Renal cortical epithelial cell (primary cell): ENCODE measurements around the gene CNN3. TPM values are rescaled to one million over a fixed set of nuclear protein-coding genes. Genes with fewer than 3 reads are reported as not detected.

Experiments
- DNase-seq: peaks from one replicate; pipeline ENCODE4 v3.0.0-alpha.2; 2011; ENCODE audit warnings: low read depth
- total RNA-seq: library from RNA; depleted of rRNA; stranded (reverse); fragments of >200 nt; gene quantifications from 2 replicates; pipeline ENCODE4 v1.2.3, GENCODE V29; 2014

Gene CNN3
- total RNA-seq, 1 donor from 2014 or later = 714 TPM

DNA sequence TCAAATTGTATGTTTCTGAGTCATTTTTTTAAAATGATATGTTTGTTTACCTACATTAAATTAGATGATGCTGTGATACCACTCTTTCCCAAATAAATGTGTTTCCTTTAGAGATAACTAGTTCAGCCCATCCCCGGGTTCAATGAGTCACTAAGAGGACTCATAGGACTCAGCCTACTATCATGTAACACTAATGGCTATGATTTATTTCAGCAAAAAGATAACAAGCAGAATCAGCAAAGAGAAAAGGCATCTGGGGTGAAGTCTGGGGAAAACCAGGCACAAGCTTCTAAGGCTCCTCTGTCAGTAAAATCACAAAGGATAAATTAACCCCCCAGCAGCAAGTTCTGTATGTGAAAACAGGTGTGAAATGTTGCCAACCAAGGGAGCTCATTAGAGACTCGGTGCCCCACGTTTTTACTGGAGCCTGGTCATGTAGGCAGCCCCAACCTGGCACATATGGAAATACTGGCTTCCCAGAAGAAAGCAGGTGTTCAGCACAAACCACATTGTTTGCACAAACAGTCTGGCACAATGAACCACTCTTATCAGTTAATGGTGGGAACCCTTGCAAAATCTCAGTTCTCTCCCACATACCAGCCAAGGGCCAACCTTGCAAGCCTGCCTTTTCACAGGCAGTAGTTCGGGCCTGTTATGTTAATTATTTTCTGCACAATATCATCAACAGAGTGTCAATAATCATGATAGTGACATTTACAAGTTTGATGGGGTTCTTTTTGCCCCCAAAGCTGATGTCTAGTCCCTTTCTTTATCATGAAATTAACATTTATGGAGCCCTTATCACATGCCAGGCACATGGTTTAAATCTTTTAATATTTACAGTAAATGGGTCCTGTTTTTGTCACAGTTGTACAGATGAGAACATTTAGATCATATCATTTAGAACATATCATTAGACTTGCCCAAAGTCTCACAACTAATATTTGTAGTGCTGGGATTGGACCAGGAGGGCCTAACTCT lies 23.1 kb upstream of the CNN3 start:
- peak; percentile 43 for DNase-seq

GRCh38 chr1:94947437-94947836 lies 20.5 kb upstream of the CNN3 start:
- DNase-seq = peak; percentile 80

DNA sequence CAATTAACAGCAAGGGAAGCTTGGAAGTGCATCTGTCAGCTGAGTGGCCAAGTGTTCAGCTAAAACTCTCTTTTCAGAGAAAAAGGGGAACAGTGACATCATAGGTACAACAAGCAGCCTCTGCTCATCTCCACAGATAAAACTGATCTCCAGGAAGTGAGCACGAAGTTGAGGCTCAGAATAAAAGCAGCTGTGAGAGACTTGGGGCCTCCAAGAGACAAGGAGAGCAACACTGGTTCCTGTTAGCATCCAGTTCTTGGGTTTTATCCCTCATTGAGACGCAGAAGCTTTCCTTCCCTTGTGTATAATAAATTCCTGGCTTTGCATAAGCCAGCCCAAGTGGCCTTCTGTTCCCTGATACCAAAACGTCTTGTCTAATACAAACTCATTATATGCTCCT lies 20.0 kb upstream of the CNN3 start:
- DNase-seq = no peak

- peak; percentile 98 for DNase-seq
These were observed 15.5 kb upstream of the CNN3 start for GRCh38 chr1:94942171-94943128.

- peak; percentile 49 for DNase-seq
These were observed 14.6 kb upstream of the CNN3 start for GRCh38 chr1:94941480-94941879.

GRCh38 chr1:94940738-94941137 lies 13.8 kb upstream of the CNN3 start:
- no peak for DNase-seq

DNA sequence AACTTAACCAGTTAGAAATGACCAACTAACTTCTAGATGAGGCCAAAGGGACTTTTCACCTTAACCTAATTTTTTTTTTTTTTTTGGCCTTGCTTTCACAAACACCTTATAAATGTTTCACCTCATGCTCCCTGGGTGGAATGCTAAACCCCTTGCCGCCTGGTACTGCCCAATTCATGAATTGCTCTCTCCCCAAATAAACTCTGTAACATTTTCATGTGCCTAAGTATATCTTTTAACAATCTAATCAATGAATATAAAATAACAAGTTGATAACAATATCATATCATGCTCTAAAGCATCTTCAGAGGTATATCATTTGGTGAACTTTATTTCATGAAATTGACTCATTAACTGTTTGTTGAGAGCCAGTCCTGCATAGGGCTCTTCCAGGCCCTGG lies 10.9 kb upstream of the CNN3 start:
- DNase-seq = no peak

DNA sequence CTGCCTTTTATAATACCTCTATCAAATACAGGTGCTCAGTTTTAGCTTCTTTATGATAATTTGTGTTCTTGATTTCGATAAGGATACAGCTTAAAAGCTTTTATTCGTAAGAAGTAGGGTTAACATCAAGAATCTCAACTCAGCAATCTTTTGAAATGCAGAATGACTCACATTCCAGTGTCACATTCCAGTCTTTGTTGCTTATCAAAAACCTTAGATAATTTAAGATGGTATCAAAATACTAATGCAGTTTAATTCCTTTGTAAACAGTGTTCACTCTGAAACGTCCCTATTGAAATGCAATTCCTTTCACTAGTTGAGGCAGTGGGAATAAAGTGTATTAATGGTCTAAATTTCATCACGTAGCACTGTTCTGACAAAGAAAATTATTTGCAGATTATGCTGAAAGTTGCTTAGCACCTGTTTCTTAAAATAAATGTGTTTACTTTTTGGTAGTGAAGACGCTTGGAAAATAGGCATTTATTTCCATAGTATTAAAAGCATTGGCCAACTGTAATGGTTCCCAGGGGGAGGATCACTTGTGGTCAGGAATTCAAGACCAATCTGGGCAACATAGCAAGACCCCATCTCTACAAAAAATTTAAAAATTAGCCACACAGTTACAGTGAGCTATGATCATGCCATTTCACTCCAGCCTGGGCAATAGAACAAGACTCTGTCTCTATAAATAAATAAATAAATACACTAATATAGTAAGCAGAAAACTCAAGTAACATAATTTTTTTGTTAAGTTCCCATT lies 10.1 kb upstream of the CNN3 start:
- DNase-seq = peak; percentile 63

DNA sequence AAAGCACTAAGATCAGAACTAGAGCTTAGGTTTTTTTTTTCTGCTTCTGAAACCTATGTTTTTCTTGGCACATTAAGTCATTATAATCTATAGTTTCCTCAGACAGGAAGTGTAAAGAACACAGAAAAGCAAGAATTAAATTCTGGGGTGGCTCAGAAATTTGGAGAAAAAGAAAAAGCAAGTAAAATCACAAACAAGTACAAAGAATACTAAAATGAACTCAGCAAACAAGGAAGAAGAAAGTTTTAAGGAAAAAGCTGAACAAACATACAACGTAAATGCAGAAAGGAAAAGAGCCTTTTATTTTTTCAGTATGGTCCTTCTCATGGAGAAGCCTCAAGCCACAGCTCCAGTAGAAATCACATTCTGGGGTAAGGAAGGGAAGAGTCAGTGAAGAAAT lies 8.6 kb upstream of the CNN3 start:
- DNase-seq = no peak

GRCh38 chr1:94935034-94935433 lies 8.1 kb upstream of the CNN3 start:
- DNase-seq = no peak

- no peak for DNase-seq
These were observed 7.6 kb upstream of the CNN3 start for GRCh38 chr1:94934551-94934950.

DNA sequence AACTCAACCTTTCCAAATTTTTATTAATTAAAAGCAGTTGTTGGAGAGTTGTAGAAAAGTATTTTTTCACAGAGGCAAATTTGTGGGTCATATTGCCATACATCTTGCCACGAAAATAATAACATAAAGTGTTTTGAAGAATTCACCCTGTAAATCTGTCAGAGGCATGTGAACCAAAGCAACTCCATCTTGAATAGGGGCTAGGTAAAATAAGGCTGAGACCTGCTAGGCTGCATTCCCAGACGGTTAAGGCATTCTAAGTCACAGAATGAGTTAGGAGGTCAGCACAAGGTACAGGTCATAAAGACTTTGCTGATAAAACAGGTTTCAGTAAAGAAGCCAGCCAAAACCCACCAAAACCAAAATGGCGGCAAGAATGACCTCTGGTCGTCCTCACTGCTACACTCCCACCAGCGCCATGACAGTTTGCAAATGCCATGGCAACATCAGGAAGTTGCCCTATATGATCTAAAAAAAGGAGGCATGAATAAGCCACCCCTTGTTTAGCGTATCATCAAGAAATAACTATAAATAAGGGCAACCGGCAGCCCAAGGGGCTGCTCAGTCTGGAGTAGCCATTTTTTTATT lies 4.4 kb upstream of the CNN3 start:
- DNase-seq = no peak

- peak; percentile 43 for DNase-seq
These were observed 2.7 kb upstream of the CNN3 start for GRCh38 chr1:94929351-94930217.

DNA sequence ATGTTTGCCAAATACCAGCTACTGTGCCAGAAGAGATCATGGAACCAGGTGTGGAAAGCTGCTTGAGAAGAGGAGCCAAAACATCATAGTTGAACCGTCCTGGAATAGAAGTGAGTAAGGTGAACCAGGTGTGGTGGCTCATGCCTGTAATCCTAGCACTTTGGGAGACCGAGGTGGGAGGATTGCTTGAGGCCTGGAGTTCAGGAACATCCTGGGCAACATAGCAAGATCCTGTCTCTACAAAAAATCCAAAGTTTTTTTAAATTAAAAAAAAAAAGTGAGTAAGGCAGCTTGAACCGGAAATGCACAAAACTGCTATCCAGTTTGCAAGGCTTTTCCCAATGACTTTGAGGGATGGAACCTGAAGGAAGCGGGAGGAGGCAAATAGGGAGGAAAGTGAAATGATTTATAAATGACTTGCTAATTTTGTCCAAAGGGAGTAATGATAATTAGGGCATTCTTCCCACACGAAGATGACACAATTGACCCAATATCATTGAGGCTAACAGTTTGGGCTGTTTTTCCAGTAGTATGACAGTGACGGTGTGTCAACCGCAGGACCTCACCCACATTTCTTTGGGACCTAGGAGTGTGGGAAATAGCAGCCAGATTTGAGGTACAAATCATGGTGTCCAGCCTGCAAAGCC lies 1.5 kb upstream of the CNN3 start:
- no peak for DNase-seq

DNA sequence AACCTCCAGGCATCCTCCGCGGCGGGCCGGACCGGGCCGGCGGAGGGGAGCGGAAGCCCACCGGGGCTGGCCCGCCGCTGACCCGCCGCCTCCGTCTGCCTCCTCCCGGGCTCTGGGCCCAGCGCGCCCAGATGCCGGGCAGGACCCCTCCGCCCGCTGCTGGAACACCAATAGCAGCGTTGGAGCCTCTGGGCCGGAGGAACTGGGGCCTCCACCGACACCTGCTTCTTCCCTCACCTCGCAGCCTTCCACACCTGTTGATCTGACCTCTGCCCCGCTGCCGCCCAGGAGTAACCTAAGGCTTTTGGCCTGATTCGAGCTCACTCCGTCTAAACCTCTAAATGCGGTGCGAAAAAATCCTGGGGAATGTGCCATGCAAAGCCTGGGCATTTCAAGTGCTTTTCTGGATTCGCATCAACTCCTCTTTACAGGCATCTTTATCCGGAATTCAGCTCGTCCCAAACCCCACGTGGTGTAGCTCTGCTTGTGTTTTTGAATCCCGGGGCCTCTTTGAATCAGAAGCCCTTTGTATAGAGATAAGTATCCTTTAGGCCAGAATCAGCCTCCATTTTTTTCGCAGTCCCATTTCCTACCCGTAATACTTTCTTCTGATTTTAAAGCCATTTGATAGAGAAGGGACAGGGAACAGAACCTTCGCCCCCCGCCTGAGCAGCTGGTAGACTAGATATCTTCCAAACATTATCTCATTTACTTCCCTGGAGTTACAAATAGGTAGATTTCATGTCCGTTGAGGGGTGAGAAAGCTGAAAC lies 680 bp upstream of the CNN3 start:
- peak; percentile 54 for DNase-seq

DNA sequence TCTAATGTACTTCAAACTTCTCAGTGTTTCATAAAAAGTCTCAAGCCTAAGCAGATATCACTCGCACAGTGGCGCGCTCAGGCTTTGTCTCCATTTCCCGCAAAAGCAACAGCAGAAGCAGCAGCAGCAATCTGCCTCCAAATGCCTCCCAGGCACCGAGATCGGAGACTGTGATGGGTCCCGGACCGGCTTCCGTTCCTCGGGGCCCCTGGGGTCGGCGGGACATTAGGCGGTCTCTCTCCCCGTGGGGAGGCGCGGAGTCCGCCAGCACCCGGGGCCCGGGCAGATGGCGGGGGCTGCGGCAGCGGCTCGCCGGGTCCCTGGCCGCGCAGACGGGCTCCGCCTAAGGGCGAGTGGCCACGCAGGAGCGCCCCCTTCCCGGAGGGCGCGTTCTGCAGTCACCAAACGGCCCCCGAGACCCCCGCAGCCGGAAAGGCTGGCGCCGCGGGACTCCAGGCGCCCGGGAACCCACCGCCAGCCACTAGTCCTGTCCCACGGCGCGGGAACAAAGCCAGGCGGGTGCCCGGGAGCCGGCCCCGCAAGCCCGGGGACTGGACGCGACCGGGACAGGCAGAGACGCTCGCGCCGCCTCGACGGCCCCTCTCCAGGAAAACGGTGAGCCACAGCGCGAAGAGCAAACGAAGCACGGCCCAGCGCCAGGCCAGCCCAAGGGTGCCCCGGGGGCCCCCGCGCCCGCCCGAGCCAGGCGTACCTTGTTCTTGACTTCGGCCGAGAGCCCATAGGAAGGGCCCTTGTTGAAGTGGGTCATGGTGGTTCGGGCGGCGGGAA lies 590 bp downstream of the CNN3 start:
- DNase-seq = no peak

DNA sequence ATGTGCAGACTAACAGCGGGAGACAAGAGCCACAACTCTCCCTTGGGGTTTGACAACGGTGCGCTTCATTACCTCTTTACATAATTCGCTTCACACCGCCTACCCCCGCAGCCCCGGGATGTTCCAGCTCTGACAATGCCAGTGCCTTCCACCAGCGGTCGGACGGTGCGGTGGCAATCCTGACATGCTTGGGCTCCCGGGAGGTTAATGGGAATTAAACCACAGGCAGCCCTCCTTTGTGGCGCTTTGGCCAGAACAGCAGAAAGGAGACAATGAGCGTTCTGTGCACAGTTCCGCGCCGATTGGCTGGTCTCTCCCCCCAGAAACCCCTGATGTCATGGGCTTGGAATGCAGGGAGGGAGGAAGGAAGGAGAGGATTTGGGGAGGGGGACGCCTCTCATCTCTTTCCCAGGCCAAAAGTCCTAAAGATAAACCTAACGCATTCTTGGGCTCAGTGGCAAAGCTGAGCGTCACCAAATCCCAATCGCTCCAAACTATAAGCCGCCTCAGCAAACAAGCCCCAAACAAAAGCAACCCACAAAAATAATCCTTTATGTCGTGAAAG lies 1.3 kb downstream of the CNN3 start:
- DNase-seq = peak; percentile 89

GRCh38 chr1:94925004-94925403 lies 1.9 kb downstream of the CNN3 start:
- peak; percentile 55 for DNase-seq
